A673 (cell line): ENCODE results near the gene SDK1.

Source experiments
- CTCF ChIP-seq: fragments of 300-800, 200-600 bp; sonication (generic); conservative IDR thresholded peaks from 2 replicates; pipeline ENCODE4 v1.5.1; 2017; ENCODE audit warnings: low read depth, mild to moderate bottlenecking, antibody characterized with exemption, low read length, moderate library complexity, mixed read lengths
- EZH2 ChIP-seq: fragments of 200-600 bp; sonication (generic); IDR thresholded peaks from 2 replicates; pipeline ENCODE4 v1.6.1; 2017; ENCODE audit warnings: borderline replicate concordance, low read depth, mild to moderate bottlenecking, mixed read lengths, antibody characterized with exemption, low read length; ENCODE audit not compliant: poor library complexity, severe bottlenecking

- TF ChIP-seq EZH2 (no peak), CTCF (no peak)
Measured at GRCh38 chr7:3710531-3710930, 409.5 kb downstream of the SDK1 start.
